HepG2 (cell line): ENCODE data around the gene SORBS2. TPM values are rescaled to one million over a fixed set of nuclear protein-coding genes. Genes with fewer than 3 reads are reported as not detected.

Experiments used
- ATAC-seq: fragments of 200-7000 bp; cut with Tn5 transposase; 3 replicates; pipeline ENCODE4 v1.9.1; 2020; ENCODE audit warnings: mild to moderate bottlenecking, moderate library complexity
- BruUV-seq: library from RNA; stranded (reverse); fragments of 400-500 nt; replicated peaks from 2 replicates; lab custom pipeline; 2021; lab: Mats Ljungman, UMichigan
- CTCF ChIA-PET: fragments of 300-600 bp; formaldehyde crosslinking; extraction: SDS; loops from one replicate; lab custom pipeline; 2021; ENCODE audit warnings: low total read pairs, inconsistent platforms, low intra/inter-chr PET ratio; lab: Yijun Ruan, JAX
- POLR2A ChIA-PET: fragments of 350-600 bp; sonication (Branson Sonifier 250); formaldehyde crosslinking; loops from one replicate; lab custom pipeline; 2020; ENCODE audit warnings: antibody characterized with exemption, inconsistent platforms; lab: Yijun Ruan, JAX
- DNase-seq: peaks from one replicate; pipeline ENCODE4 v3.0.0-alpha.2; 2015; ENCODE audit warnings: low spot score
- FAIRE-seq: peaks from 3 replicates; lab custom pipeline; 2011; peaks lifted over from hg19 to GRCh38; lab: Jason Lieb, UNC
- H2AFZ ChIP-seq: one replicate; pipeline ENCODE4 v1.6.1; 2011; ENCODE audit warnings: low read length, inconsistent platforms
- H3K27ac ChIP-seq: fragments of 300-600 bp; 3 replicates; pipeline ENCODE4 v1.8.0; 2011; ENCODE audit warnings: mixed run types, mild to moderate bottlenecking, mixed read lengths, low read length, inconsistent platforms; ENCODE audit not compliant: insufficient read depth; ENCODE audit errors: extremely low read length
- H3K27me3 ChIP-seq, 2 experiments: fragments of 200-600 bp in 1 of 2; 2 replicates in 1 of 2; 3 replicates in 1 of 2; pipeline versions ENCODE4 v1.6.0 to v1.8.0; 2011; ENCODE audit warnings: low read length in 2 of 2, mild to moderate bottlenecking in 2 of 2, moderate library complexity in 2 of 2, inconsistent platforms in 1 of 2; ENCODE audit not compliant: insufficient read depth in 2 of 2, control insufficient read depth in 1 of 2
- H3K36me3 ChIP-seq, 2 experiments: fragments of 200-600 bp in 1 of 2; replicated peaks in 1 of 2; 2 replicates in 1 of 2; 3 replicates in 1 of 2; pipeline versions ENCODE4 v1.5.1 to v1.8.0; 2011; ENCODE audit warnings: low read length in 2 of 2, inconsistent platforms in 1 of 2; ENCODE audit not compliant: insufficient read depth in 2 of 2, control insufficient read depth in 1 of 2
- H3K4me1 ChIP-seq: 2 replicates; pipeline ENCODE4 v1.5.1; 2012; ENCODE audit warnings: low read length, inconsistent platforms; ENCODE audit not compliant: insufficient read depth
- H3K4me2 ChIP-seq: 2 replicates; pipeline ENCODE4 v1.6.0; 2011; ENCODE audit warnings: low read depth, low read length, inconsistent platforms
- H3K4me3 ChIP-seq, 3 experiments: fragments of 200-600 bp in 1 of 3; sonication (generic), shearing (Covaris generic) in 1 of 3; replicated peaks in 1 of 3; 2 replicates each; pipeline ENCODE4 v1.5.1; 2011 to 2016; ENCODE audit warnings: low read length in 3 of 3, inconsistent platforms in 2 of 3, low read depth in 2 of 3, mild to moderate bottlenecking in 2 of 3, control low read depth in 1 of 3, mixed read lengths in 1 of 3; ENCODE audit not compliant: insufficient read depth in 1 of 3
- H3K79me2 ChIP-seq: one replicate; pipeline ENCODE4 v1.6.1; 2011; ENCODE audit warnings: low read length, inconsistent platforms; ENCODE audit not compliant: insufficient read depth
- H3K9ac ChIP-seq: 2 replicates; pipeline ENCODE4 v1.6.0; 2011; ENCODE audit warnings: mild to moderate bottlenecking, low read depth, low read length, inconsistent platforms; ENCODE audit not compliant: insufficient read depth
- H3K9me3 ChIP-seq: 2 replicates; pipeline ENCODE4 v1.5.1; 2012; ENCODE audit warnings: mild to moderate bottlenecking, low read length
- H4K20me1 ChIP-seq: 2 replicates; pipeline ENCODE4 v1.6.0; 2011; ENCODE audit warnings: inconsistent platforms, mild to moderate bottlenecking, low read length, moderate library complexity; ENCODE audit not compliant: insufficient read depth
- ATM ChIP-seq: fragments of 450-650 bp; IDR thresholded peaks from 2 replicates; pipeline ENCODE4 v1.7.1; 2017; ENCODE audit warnings: mild to moderate bottlenecking, borderline replicate concordance
- HDAC2 ChIP-seq: sonication (generic); formaldehyde crosslinking; IDR thresholded peaks from 2 replicates; pipeline ENCODE4 v1.4.0; 2020; ENCODE audit warnings: missing genetic modification reagents
- SOX13 ChIP-seq, 3 experiments: fragments of 450-650 bp in 1 of 3; sonication (generic) in 1 of 3; formaldehyde crosslinking in 1 of 3; IDR thresholded peaks in 2 of 3; conservative IDR thresholded peaks in 1 of 3; 2 replicates each; pipeline versions ENCODE4 v1.5.0 to v1.6.1; 2016 to 2020; ENCODE audit warnings: antibody characterized with exemption in 1 of 3, mild to moderate bottlenecking in 1 of 3, missing compliant biosample characterization in 1 of 3, missing genetic modification reagents in 1 of 3, moderate library complexity in 1 of 3
- ZBTB21 ChIP-seq: sonication (generic); formaldehyde crosslinking; IDR thresholded peaks from 2 replicates; pipeline ENCODE4 v1.4.0; 2020; ENCODE audit warnings: missing genetic modification reagents
- ZBTB38 ChIP-seq: sonication (generic); formaldehyde crosslinking; IDR thresholded peaks from 2 replicates; pipeline ENCODE4 v1.5.1; 2020; ENCODE audit warnings: mild to moderate bottlenecking, missing genetic modification reagents
- ZSCAN30 ChIP-seq: sonication (generic); formaldehyde crosslinking; IDR thresholded peaks from 2 replicates; pipeline ENCODE4 v1.5.0; 2020; ENCODE audit warnings: mild to moderate bottlenecking, missing genetic modification reagents
- WGBS: methylation state at CpG from one replicate; pipeline ENCODE4 v1.1.6; 2017; ENCODE audit warnings: low lambda C conversion rate; 5-methylcytosine and 5-hydroxymethylcytosine counted together
- in situ Hi-C: cut with HindIII; loops from 2 replicates; pipeline ENCODE4 v1.10.0; 2017; ENCODE audit warnings: low pct_unique_long_range_greater_than_20kb; ENCODE audit not compliant: extremely low pct_ligation_motif_present
- intact Hi-C: fragments of 100-400 bp; cut with micrococcal nuclease; formaldehyde crosslinking; loops from one replicate; pipeline ENCODE4 v1.10.0; 2022; ENCODE audit not compliant: unreplicated experiment
- polyA plus RNA-seq, 8 experiments: library from polyadenylated mRNA; depleted of rRNA in 3 of 8; stranded (reverse) in 7 of 8; unstranded in 1 of 8; fragments of >200 nt; fragmentation: Illumina TruSeq in 4 of 8; extraction: Trizol in 4 of 8; gene quantifications; 2 replicates each; pipeline versions ENCODE4 v1.2.1 to v1.2.3, GENCODE V29; 2011 to 2016; ENCODE audit warnings: low read depth in 4 of 8, missing spikeins in 1 of 8, mixed read lengths in 1 of 8; ENCODE audit not compliant: insufficient read depth in 1 of 8
- total RNA-seq, 5 experiments: library from RNA; depleted of rRNA; stranded (reverse); fragments of >200 nt; fragmentation: Illumina TruSeq; extraction: Trizol; gene quantifications; 2 replicates each; pipeline ENCODE4 v1.2.3, GENCODE V29; 2016; ENCODE audit warnings: low read depth in 1 of 5
- TF ChIP-seq, protein P1 (sequence below): sonication (generic); formaldehyde crosslinking; IDR thresholded peaks from 2 replicates; pipeline ENCODE4 v1.5.1; 2020; ENCODE audit warnings: mild to moderate bottlenecking, missing genetic modification reagents, borderline replicate concordance
- TF ChIP-seq, protein P2 (sequence below): sonication (generic); formaldehyde crosslinking; IDR thresholded peaks from 2 replicates; pipeline ENCODE4 v1.4.0; 2020; ENCODE audit warnings: missing genetic modification reagents
- TF ChIP-seq, protein P3 (sequence below): IDR thresholded peaks from 2 replicates; pipeline ENCODE4 v1.6.1; 2016; ENCODE audit warnings: low read depth

SORBS2 gene
- total and polyA plus RNA-seq, 2 of the 13 experiments (the other 11 are each of a cell fraction or from before 2014, with no cell fraction given) = 25.0 to 80.5 TPM

DNA sequence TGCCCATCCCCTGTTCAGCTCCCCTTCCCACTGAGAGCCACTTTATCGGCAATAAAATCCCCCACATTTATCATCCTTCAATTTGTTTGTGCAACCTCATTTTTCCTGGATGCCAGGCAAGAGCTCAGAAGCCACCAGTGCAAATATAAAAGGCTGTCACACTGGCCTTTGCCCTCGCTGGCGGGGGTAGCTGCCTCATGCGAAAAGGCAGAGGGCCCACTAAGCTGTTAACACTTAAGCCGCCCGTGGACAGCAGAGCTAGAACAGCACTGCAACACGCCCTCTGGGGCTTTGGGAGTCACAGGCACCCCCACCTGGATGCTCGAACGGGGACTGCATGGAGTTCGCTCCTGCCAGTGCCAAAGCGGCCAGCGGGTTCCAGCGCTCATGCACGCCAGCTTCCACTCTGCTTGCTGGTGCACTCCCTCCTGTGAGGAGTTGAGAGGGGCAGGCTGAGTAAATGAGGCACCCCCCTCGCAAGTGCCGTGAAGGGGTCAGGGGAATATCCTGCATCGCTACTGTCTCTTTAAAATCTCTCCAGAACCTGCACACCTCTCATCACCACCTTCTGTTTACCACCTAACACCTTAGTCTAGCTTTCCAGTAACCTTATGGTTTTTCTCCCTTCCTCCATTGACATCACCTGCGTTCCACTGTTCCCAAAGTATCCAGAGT is 99.5 kb downstream of the SORBS2 start:
- BruUV-seq = no TSS peak
- Histone ChIP-seq H3K27ac (peak overlapping the region; percentile 95), H3K27me3 (no peaks in the 10 kb centered on the region), H3K79me2 (peaks cover 18% of the 10 kb centered on the region), H4K20me1 (no peaks in the 10 kb centered on the region), H3K9ac (peak overlapping the region; percentile 72), H2AFZ (no peak overlapping the region), H3K9me3 (no peaks in the 10 kb centered on the region), H3K4me3 (peak overlapping the region in 1 of 3 experiments; percentile 42; a peak in 1 of 6 replicates), H3K4me1 (peaks cover 60% of the 10 kb centered on the region), H3K4me2 (peak overlapping the region; percentile 71), H3K36me3 (0 out of 5 replicates have a peak, but pooled peaks cover 0 to 5% of the 10 kb centered on the region in 2 experiments)
- peak; percentile 92 for ATAC-seq
- POLR2A ChIA-PET = interaction anchor here (0.9 to 6.0 kb wide), 15 partner anchors 9 to 548 kb away, joined by 3 to 64 read pairs (median 4); partner anchors contain the start of genes CYP4V2 and SORBS2
- peak; percentile 82 for DNase-seq
- peak; percentile 79 for FAIRE-seq
- in situ Hi-C loops = no loop called here
- 26% methylated on average over 13 of the region's 18 CpGs for WGBS
- intact Hi-C loops = loop anchor here (2.0 kb wide), 2 partner anchors 62 to 98 kb away; no protein-coding TSS in a partner anchor
- CTCF ChIA-PET = no interaction called here
- TF ChIP-seq HDAC2 (CRISPR knock-in tag) = peak; percentile 79
- TF ChIP-seq SOX13 (IDR thresholded peaks at IDR 0.05) = 0 out of 2 replicates have a peak, but pooled peaks have one; percentile 20
- TF ChIP-seq SOX13 (CRISPR knock-in tag; conservative IDR thresholded peaks at IDR 0.05 in 1 of 2, IDR thresholded peaks at IDR 0.05 in 1 of 2) = peak in 1 of 2 experiments; percentile 66; a peak in 2 of 4 replicates
- peak; percentile 44; the same call in 1 of the 2 replicates for TF ChIP-seq ZBTB38 (CRISPR knock-in tag)
- TF ChIP-seq ATM = no peak
- TF ChIP-seq, protein P1, sequence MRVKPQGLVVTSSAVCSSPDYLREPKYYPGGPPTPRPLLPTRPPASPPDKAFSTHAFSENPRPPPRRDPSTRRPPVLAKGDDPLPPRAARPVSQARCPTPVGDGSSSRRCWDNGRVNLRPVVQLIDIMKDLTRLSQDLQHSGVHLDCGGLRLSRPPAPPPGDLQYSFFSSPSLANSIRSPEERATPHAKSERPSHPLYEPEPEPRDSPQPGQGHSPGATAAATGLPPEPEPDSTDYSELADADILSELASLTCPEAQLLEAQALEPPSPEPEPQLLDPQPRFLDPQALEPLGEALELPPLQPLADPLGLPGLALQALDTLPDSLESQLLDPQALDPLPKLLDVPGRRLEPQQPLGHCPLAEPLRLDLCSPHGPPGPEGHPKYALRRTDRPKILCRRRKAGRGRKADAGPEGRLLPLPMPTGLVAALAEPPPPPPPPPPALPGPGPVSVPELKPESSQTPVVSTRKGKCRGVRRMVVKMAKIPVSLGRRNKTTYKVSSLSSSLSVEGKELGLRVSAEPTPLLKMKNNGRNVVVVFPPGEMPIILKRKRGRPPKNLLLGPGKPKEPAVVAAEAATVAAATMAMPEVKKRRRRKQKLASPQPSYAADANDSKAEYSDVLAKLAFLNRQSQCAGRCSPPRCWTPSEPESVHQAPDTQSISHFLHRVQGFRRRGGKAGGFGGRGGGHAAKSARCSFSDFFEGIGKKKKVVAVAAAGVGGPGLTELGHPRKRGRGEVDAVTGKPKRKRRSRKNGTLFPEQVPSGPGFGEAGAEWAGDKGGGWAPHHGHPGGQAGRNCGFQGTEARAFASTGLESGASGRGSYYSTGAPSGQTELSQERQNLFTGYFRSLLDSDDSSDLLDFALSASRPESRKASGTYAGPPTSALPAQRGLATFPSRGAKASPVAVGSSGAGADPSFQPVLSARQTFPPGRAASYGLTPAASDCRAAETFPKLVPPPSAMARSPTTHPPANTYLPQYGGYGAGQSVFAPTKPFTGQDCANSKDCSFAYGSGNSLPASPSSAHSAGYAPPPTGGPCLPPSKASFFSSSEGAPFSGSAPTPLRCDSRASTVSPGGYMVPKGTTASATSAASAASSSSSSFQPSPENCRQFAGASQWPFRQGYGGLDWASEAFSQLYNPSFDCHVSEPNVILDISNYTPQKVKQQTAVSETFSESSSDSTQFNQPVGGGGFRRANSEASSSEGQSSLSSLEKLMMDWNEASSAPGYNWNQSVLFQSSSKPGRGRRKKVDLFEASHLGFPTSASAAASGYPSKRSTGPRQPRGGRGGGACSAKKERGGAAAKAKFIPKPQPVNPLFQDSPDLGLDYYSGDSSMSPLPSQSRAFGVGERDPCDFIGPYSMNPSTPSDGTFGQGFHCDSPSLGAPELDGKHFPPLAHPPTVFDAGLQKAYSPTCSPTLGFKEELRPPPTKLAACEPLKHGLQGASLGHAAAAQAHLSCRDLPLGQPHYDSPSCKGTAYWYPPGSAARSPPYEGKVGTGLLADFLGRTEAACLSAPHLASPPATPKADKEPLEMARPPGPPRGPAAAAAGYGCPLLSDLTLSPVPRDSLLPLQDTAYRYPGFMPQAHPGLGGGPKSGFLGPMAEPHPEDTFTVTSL = peak; percentile 67; the same call in 1 of the 2 replicates
- 0 out of 2 replicates have a peak, but pooled peaks have one; percentile 11 for TF ChIP-seq ZSCAN30 (CRISPR knock-in tag)
- 0 out of 2 replicates have a peak, but pooled peaks have one; percentile 31 for TF ChIP-seq ZBTB21 (CRISPR knock-in tag)
- TF ChIP-seq, protein P2, sequence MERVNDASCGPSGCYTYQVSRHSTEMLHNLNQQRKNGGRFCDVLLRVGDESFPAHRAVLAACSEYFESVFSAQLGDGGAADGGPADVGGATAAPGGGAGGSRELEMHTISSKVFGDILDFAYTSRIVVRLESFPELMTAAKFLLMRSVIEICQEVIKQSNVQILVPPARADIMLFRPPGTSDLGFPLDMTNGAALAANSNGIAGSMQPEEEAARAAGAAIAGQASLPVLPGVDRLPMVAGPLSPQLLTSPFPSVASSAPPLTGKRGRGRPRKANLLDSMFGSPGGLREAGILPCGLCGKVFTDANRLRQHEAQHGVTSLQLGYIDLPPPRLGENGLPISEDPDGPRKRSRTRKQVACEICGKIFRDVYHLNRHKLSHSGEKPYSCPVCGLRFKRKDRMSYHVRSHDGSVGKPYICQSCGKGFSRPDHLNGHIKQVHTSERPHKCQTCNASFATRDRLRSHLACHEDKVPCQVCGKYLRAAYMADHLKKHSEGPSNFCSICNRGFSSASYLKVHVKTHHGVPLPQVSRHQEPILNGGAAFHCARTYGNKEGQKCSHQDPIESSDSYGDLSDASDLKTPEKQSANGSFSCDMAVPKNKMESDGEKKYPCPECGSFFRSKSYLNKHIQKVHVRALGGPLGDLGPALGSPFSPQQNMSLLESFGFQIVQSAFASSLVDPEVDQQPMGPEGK (CRISPR knock-in tag) = peak; percentile 85
- TF ChIP-seq, protein P3, sequence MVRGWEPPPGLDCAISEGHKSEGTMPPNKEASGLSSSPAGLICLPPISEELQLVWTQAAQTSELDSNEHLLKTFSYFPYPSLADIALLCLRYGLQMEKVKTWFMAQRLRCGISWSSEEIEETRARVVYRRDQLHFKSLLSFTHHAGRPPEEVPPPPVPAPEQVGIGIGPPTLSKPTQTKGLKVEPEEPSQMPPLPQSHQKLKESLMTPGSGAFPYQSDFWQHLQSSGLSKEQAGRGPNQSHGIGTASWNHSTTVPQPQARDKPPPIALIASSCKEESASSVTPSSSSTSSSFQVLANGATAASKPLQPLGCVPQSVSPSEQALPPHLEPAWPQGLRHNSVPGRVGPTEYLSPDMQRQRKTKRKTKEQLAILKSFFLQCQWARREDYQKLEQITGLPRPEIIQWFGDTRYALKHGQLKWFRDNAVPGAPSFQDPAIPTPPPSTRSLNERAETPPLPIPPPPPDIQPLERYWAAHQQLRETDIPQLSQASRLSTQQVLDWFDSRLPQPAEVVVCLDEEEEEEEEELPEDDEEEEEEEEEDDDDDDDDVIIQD (CRISPR knock-in tag) = 0 out of 2 replicates have a peak, but pooled peaks have one; percentile 18
